ENCODE results near the gene ZSWIM4.
A peak's percentile ranks its signal among the peaks of the same experiment; 100 is the strongest.
"Not testable (repeated sequence)": the region's sequence is repeated elsewhere in the genome, so short reads cannot be mapped to it uniquely, and the experiment has no call there.

The ZSWIM4 gene

DNA sequence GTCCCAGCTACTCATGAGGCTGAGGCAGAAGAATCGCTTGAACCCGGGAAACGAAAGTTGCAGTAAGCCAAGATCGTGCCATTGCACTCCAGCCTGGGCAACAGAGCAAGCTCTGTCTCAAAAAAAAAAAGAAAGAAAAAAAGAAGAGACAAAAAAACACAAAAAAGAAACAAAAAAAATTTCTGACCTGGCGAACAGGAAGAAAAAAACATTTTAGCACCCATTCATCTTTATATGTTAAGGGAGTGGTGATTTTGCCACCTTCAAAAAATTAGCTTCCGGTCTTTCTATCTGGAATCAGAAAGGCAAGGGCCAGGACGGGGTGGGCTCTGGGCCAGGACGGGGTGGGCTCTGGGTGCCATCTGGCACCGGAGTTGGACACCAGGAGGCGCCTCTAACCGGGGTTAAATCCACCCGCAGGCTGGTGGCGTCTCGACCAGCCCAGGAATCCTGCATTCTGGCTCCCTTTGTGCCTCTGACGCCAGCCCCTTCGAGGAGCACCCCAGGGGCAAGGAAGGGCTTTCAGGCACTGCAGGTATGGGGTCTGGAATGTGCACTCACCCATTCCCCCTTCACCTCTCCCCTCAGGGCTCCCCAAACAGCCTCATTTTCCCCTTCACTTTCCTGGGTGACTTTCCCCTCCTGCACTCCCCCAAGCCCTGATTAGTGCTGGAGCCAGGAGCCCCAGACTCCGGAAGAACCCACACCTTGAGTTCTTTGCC lies 10.4 kb upstream of the ZSWIM4 start:
- Histone ChIP-seq H3K18ac (ENCODE audit: low read length) (peak overlapping the region; percentile 94), H3K4me2 (ENCODE audit: low read length) (no peak overlapping the region), H3K36me3 (ENCODE audit: control insufficient read depth in 1 of 2, insufficient read depth in 2 of 2, low read length in 2 of 2) (no peaks in the 10 kb centered on the region), H3K4me3 (ENCODE audit: low read depth, low read length) (no peak overlapping the region), H3K4me1 (ENCODE audit: control insufficient read depth in 1 of 2, insufficient read depth in 2 of 2, low read length in 2 of 2) (peaks cover 10 to 13% of the 10 kb centered on the region in 2 experiments), H4K8ac (ENCODE audit: low read depth, low read length) (peak overlapping the region; percentile 95), H2BK12ac (ENCODE audit: low read length) (peak overlapping the region; percentile 99), H2AFZ (ENCODE audit: insufficient read depth, low read length, poor library complexity) (peak overlapping the region; percentile 95), H3K27me3 (ENCODE audit: insufficient read depth, low read length) (no peaks in the 10 kb centered on the region), H3K79me2 (ENCODE audit: control insufficient read depth, insufficient read depth, low read length, poor library complexity) (peaks cover 2% of the 10 kb centered on the region), H2BK5ac (ENCODE audit: low read depth, low read length, poor library complexity) (peak overlapping the region; percentile 35), H3K9ac (ENCODE audit: low read length) (no peak overlapping the region), H3K4ac (ENCODE audit: low read depth, low read length) (peak overlapping the region; percentile 80), H3K79me1 (ENCODE audit: low read length) (peaks cover 15% of the 10 kb centered on the region), H4K91ac (ENCODE audit: low read depth, low read length) (peak overlapping the region; percentile 93), H2BK120ac (ENCODE audit: insufficient read depth, low read length, poor library complexity) (peak overlapping the region; percentile 99), H3K23ac (ENCODE audit: low read length) (no peak overlapping the region), H3K9me3 (ENCODE audit: insufficient read depth, low read depth, low read length) (no peaks in the 10 kb centered on the region), H2AK5ac (ENCODE audit: low read length) (peak overlapping the region; percentile 11), H3K27ac (ENCODE audit: low read depth, low read length) (peak overlapping the region; percentile 73), H3K14ac (ENCODE audit: low read length) (peak overlapping the region; percentile 83), H4K12ac (ENCODE audit: low read depth, low read length) (peak overlapping the region; percentile 98)
- peak; percentile 79 to 85 for DNase-seq
- no CpG with 5 or more reads among the region's 17 CpGs for WGBS (ENCODE audit: extremely low coverage, insufficient coverage, insufficient read length)

- no peaks in the 10 kb centered on the region for H3K27me3 ChIP-seq (ENCODE audit: insufficient read depth, low read length)
- no peaks in the 10 kb centered on the region for H3K9me3 ChIP-seq (ENCODE audit: insufficient read depth, low read depth, low read length)
- H3K23ac ChIP-seq (ENCODE audit: low read length): no peak overlapping the region
- H4K8ac ChIP-seq (ENCODE audit: low read depth, low read length): no peak overlapping the region
- no peak overlapping the region for H2BK120ac ChIP-seq (ENCODE audit: insufficient read depth, low read length, poor library complexity)
- peaks cover 15% of the 10 kb centered on the region for H3K79me1 ChIP-seq (ENCODE audit: low read length)
- no peak overlapping the region for H3K14ac ChIP-seq (ENCODE audit: low read length)
- no peak overlapping the region for H2AK5ac ChIP-seq (ENCODE audit: low read length)
- no CpG with 5 or more reads among the region's 8 CpGs for WGBS (ENCODE audit: extremely low coverage, insufficient coverage, insufficient read length)
- DNase-seq: peak; percentile 91 to 95
- no peak overlapping the region for H2BK12ac ChIP-seq (ENCODE audit: low read length)
- H3K9ac ChIP-seq (ENCODE audit: low read length): no peak overlapping the region
- no peak overlapping the region for H3K4me2 ChIP-seq (ENCODE audit: low read length)
- H3K79me2 ChIP-seq (ENCODE audit: control insufficient read depth, insufficient read depth, low read length, poor library complexity): peaks cover 2% of the 10 kb centered on the region
- peak overlapping the region; percentile 66 for H3K27ac ChIP-seq (ENCODE audit: low read depth, low read length)
- no peak overlapping the region for H2AFZ ChIP-seq (ENCODE audit: insufficient read depth, low read length, poor library complexity)
- no peak overlapping the region for H3K4ac ChIP-seq (ENCODE audit: low read depth, low read length)
- no peak overlapping the region for H3K18ac ChIP-seq (ENCODE audit: low read length)
- H3K4me1 ChIP-seq (ENCODE audit: control insufficient read depth in 1 of 2, insufficient read depth in 2 of 2, low read length in 2 of 2): peaks cover 10 to 13% of the 10 kb centered on the region in 2 experiments
- H4K91ac ChIP-seq (ENCODE audit: low read depth, low read length): no peak overlapping the region
- H3K4me3 ChIP-seq (ENCODE audit: low read depth, low read length): no peak overlapping the region
- H4K12ac ChIP-seq (ENCODE audit: low read depth, low read length): no peak overlapping the region
- no peaks in the 10 kb centered on the region for H3K36me3 ChIP-seq (ENCODE audit: control insufficient read depth in 1 of 2, insufficient read depth in 2 of 2, low read length in 2 of 2)
- H2BK5ac ChIP-seq (ENCODE audit: low read depth, low read length, poor library complexity): peak overlapping the region; percentile 69
Measured at GRCh38 chr19:13788991-13789390, 6.3 kb upstream of the ZSWIM4 start.

DNA sequence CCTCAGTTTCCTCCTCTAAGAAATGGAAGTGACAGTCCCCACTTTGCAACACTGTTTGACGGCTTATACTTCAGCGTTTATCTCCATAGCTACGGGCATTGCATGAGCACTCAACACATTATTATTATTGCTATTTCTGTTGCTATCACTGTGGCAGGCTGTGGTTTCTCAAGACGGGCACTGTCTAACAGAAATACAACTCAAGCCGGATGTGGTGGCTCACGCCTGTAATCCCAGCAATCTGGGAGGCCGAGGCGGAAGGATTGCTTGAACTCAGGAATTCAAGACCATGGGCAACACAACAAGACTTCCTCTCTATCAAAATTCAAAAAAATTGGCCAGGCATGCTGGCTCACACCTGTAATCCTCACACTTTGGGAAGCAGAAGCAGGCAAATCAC lies 4.9 kb upstream of the ZSWIM4 start:
- Histone ChIP-seq H4K12ac (ENCODE audit: low read depth, low read length) (no peak overlapping the region), H2AK5ac (ENCODE audit: low read length) (no peak overlapping the region), H3K9me3 (ENCODE audit: insufficient read depth, low read depth, low read length) (no peaks in the 10 kb centered on the region), H2BK12ac (ENCODE audit: low read length) (no peak overlapping the region), H3K36me3 (ENCODE audit: control insufficient read depth in 1 of 2, insufficient read depth in 2 of 2, low read length in 2 of 2) (no peaks in the 10 kb centered on the region), H3K27me3 (ENCODE audit: insufficient read depth, low read length) (no peaks in the 10 kb centered on the region), H3K4me3 (ENCODE audit: low read depth, low read length) (no peak overlapping the region), H4K91ac (ENCODE audit: low read depth, low read length) (no peak overlapping the region), H3K9ac (ENCODE audit: low read length) (no peak overlapping the region), H3K27ac (ENCODE audit: low read depth, low read length) (no peak overlapping the region), H2AFZ (ENCODE audit: insufficient read depth, low read length, poor library complexity) (no peak overlapping the region), H3K79me1 (ENCODE audit: low read length) (peaks cover 18% of the 10 kb centered on the region), H3K79me2 (ENCODE audit: control insufficient read depth, insufficient read depth, low read length, poor library complexity) (peaks cover 3% of the 10 kb centered on the region), H3K18ac (ENCODE audit: low read length) (no peak overlapping the region), H3K14ac (ENCODE audit: low read length) (no peak overlapping the region), H4K8ac (ENCODE audit: low read depth, low read length) (no peak overlapping the region), H2BK120ac (ENCODE audit: insufficient read depth, low read length, poor library complexity) (no peak overlapping the region), H3K4me2 (ENCODE audit: low read length) (no peak overlapping the region), H3K23ac (ENCODE audit: low read length) (no peak overlapping the region), H3K4ac (ENCODE audit: low read depth, low read length) (no peak overlapping the region), H2BK5ac (ENCODE audit: low read depth, low read length, poor library complexity) (no peak overlapping the region), H3K4me1 (ENCODE audit: control insufficient read depth in 1 of 2, insufficient read depth in 2 of 2, low read length in 2 of 2) (peaks cover 7 to 10% of the 10 kb centered on the region in 2 experiments)
- WGBS (ENCODE audit: extremely low coverage, insufficient coverage, insufficient read length): no CpG with 5 or more reads among the region's 8 CpGs
- DNase-seq: peak; percentile 93 to 94

- H4K91ac ChIP-seq (ENCODE audit: low read depth, low read length); H3K14ac ChIP-seq (ENCODE audit: low read length); H3K23ac ChIP-seq (ENCODE audit: low read length); H3K9me3 ChIP-seq (ENCODE audit: insufficient read depth, low read depth, low read length); H3K4ac ChIP-seq (ENCODE audit: low read depth, low read length); H3K27ac ChIP-seq (ENCODE audit: low read depth, low read length); H3K27me3 ChIP-seq (ENCODE audit: insufficient read depth, low read length); H3K36me3 ChIP-seq (ENCODE audit: control insufficient read depth in 1 of 2, insufficient read depth in 2 of 2, low read length in 2 of 2); H3K9ac ChIP-seq (ENCODE audit: low read length); H4K12ac ChIP-seq (ENCODE audit: low read depth, low read length); H3K4me3 ChIP-seq (ENCODE audit: low read depth, low read length); H3K4me2 ChIP-seq (ENCODE audit: low read length); H2AK5ac ChIP-seq (ENCODE audit: low read length); H2BK120ac ChIP-seq (ENCODE audit: insufficient read depth, low read length, poor library complexity); H4K8ac ChIP-seq (ENCODE audit: low read depth, low read length); H2BK12ac ChIP-seq (ENCODE audit: low read length); H3K18ac ChIP-seq (ENCODE audit: low read length); H3K79me2 ChIP-seq (ENCODE audit: control insufficient read depth, insufficient read depth, low read length, poor library complexity); H2BK5ac ChIP-seq (ENCODE audit: low read depth, low read length, poor library complexity); H2AFZ ChIP-seq (ENCODE audit: insufficient read depth, low read length, poor library complexity): not testable (repeated sequence)
- H3K4me1 ChIP-seq (ENCODE audit: control insufficient read depth in 1 of 2, insufficient read depth in 2 of 2, low read length in 2 of 2): peaks cover 10 to 13% of the 10 kb centered on the region in 2 experiments
- DNase-seq: peak in 1 of 2 donors; percentile 54
- peaks cover 17% of the 10 kb centered on the region for H3K79me1 ChIP-seq (ENCODE audit: low read length)
- no CpG with 5 or more reads among the region's 9 CpGs for whole genome bisulfite sequencing (ENCODE audit: extremely low coverage, insufficient coverage, insufficient read length)
Measured at GRCh38 chr19:13793317-13793716, 1.9 kb upstream of the ZSWIM4 start.

All from trophoblast cell (in vitro differentiated cells and primary cell).